HG02798 (cell line): ENCODE measurements around the gene BRD7.

Experiments used
- ATAC-seq: cut with Tn5 transposase; IDR thresholded peaks from one replicate; pipeline ENCODE4 v1.9.1; 2021; ENCODE audit warnings: mild to moderate bottlenecking; ENCODE audit not compliant: unreplicated experiment, poor library complexity

BRD7 gene

GRCh38 chr16:50368410-50369132 lies at the start of gene BRD7:
TSS of gene BRD7 (minus strand) at chr16:50368988. CDS start at chr16:50368774, 214 bp downstream.
- ATAC-seq, result peak; percentile 79

- ATAC-seq, result no peak
These were observed 47.6 kb upstream of the BRD7 start for GRCh38 chr16:50416388-50416787.

DNA sequence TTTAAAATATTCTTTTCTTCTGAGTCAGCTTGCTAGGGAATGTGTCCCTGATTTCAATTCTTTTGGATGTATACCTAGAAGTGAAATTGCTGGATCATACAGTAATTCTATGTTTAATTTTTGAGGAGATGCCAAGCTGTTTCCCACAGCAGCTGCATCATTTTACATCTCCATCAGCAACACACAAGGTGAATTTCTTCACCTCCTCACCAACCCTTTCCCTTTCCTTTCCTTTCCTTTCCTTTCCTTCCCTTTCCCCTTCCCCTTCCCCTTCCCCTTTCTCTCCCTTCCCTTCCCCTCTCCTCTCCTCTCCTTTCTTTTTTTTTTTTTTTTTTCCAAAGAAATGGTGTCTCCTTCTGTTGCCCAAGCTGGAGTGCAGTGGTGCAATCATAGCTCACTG lies 45.4 kb upstream of the BRD7 start:
- no peak for ATAC-seq

GRCh38 chr16:50411034-50411433 lies 42.2 kb upstream of the BRD7 start:
- no peak for ATAC-seq

GRCh38 chr16:50408001-50408561 lies 39.3 kb upstream of the BRD7 start:
- no peak for ATAC-seq

DNA sequence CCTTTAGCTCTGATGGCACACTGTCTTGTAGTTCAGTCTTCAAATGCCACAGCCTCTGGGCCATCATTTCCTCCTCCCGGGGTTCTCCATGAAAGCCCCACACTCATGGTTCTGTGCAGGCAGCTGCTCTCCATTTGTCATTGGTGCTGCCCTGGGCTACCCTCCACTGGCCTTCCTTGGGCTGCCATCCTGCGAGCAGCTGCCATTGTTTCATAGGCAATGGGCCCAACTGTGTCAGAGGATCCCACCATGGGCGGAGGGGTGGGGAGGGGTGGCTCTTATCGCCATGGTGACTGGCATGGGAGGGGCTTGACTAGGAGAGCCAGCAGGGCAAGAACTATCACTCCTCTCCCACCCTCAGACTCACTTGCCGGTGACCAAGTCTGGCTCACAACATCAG lies 38.6 kb upstream of the BRD7 start:
- ATAC-seq, result no peak

GRCh38 chr16:50403491-50403890 lies 34.7 kb upstream of the BRD7 start:
- no peak for ATAC-seq

- ATAC-seq, result no peak
These were observed 33.6 kb upstream of the BRD7 start for GRCh38 chr16:50402298-50402895.

GRCh38 chr16:50401355-50401754 lies 32.6 kb upstream of the BRD7 start:
- ATAC-seq, result no peak

DNA sequence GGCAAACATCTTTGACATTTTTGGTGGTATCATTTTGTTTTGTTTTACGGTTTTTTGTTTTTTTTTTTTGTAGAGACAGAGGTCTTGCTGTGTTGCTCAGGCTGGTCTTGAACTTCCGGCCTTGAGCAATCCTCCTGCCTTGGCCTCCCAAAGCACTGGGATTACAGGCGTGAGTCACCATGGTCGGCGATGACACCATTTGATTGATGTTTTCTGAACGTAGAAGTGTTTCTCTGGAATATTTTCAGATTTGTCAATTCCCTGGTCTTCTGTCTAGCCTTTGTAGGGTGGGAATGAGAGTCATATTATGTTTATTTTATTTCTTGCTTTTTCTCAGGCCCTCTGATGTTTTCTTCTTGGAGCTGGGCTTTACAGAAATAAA lies 32.2 kb upstream of the BRD7 start:
- no peak for ATAC-seq

DNA sequence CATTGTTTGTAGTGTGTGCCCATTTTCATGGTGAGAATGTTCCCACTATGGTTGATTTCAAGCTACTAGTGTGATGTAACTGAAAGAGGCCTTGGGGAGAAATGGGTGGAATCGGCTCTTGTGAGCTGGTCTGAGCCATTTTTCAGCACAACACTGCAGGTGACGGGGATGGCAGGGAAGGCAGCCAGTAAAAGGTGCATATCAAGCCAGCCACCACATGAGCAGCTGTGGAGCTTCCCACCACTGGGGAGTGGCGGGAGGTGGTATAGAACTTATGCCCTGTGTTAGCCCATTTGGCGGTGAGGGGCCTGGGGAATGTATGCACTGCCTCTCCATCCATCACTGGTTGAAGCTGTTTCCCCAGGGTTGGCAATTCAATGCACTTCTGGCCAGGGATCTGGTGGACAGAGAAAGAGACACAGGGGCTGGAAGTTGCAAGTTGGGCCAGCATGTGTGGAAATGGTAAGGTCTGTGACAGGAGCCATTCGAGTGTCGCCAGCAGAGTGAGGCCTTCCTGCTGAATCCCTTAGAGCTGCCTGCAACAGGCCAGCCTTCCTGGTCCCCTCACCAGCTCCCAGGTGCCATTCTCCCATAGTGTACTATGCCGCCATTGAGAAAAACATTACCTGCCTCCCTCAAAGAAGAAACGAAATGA lies 31.7 kb upstream of the BRD7 start:
- no peak for ATAC-seq

- ATAC-seq, result no peak
These were observed 30.6 kb upstream of the BRD7 start for GRCh38 chr16:50399411-50399810.

DNA sequence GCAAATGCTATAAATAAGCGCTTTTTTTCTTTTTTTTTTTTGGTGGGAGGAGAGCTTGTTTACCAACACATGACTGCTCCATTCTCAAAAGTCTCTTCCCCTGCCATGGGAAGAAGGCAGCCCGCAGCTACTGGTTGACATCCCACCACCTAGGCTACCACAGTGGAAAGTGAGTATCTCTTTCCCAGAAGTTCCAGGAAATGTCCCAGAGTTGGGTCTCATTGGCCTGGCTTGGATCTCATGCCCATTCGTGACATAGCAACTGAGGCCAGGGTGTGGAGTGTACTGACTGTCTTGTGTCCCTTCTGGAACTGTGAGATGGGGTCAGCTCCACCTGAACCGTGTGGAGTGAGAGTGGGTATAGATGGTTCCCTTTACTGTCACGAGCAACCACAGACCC lies 29.5 kb upstream of the BRD7 start:
- no peak for ATAC-seq

- no peak for ATAC-seq
These were observed 28.2 kb upstream of the BRD7 start for GRCh38 chr16:50396761-50397535.

DNA sequence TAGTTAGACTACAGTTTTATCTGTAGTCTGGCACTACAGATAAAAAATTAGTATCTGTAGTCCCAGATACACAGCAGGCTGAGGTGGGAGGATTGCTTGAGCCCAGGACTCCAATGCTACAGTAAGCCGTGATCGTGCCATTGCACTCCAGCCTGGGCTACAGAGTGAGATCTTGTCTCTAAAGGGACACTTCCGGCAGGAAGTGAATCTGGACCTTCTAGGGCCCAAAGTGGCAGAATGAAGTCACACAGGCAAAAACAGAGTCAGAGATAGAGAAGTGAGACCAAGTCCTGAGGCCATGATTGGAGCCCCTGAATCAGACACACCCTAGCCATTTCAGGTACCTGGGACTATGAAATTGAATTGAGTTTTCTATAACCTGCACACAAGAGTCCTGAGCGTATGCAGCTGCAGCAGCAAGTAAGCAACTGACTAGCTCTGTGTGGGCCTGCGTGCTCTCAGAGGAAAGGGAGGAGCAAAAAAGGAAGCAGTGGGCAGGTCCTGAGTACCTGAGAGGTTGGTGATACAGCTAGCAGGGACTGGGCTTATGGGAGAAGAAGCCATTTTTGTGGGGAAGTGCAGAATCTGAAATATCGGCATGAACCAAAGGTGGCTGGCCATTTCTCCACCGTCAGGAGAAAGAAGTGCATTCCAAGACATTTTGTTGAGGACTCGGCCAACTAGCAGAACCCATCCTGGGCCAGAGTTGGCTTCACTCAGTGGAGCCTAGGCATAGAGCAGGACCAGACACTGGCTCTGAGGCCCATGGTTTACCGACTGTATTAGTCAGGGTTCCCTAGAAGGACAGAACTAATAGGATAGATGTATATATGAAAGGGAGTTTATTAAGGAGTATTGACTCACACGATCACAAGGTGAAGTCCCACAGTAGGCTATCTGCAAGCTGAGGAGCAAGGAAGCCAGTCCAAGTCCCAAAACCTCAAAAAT lies 27.2 kb upstream of the BRD7 start:
- peak; percentile 46 for ATAC-seq

- no peak for ATAC-seq
These were observed 25.3 kb upstream of the BRD7 start for GRCh38 chr16:50393858-50394802.

GRCh38 chr16:50393416-50393815 lies 24.6 kb upstream of the BRD7 start:
- ATAC-seq, result no peak

GRCh38 chr16:50390914-50391716 lies 22.3 kb upstream of the BRD7 start:
- ATAC-seq, result no peak
